ENCODE measurements around the gene LATS2.
A peak's percentile ranks its signal among the peaks of the same experiment; 100 is the strongest.

LATS2 gene

DNA sequence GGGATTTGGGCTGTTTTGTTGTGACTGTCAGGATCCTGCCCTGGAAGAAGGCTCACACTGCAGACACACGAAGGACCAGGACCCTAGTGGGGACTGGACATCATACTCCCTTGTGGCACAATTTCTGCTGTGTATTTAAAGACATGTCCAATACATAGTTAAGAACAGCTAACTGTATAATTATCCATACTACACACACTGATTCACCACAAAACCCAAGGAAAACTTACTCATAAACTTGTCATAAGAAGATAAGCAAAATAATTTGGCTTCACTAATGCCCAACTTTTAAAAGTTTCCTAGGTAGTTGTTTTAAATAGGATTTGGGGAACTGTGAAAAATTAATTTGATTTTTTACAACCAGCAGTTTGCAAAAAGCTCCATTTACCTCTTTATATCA, 46.1 kb downstream of the LATS2 start:
- DNase-seq (ENCODE audit: low spot score): no peak

DNA sequence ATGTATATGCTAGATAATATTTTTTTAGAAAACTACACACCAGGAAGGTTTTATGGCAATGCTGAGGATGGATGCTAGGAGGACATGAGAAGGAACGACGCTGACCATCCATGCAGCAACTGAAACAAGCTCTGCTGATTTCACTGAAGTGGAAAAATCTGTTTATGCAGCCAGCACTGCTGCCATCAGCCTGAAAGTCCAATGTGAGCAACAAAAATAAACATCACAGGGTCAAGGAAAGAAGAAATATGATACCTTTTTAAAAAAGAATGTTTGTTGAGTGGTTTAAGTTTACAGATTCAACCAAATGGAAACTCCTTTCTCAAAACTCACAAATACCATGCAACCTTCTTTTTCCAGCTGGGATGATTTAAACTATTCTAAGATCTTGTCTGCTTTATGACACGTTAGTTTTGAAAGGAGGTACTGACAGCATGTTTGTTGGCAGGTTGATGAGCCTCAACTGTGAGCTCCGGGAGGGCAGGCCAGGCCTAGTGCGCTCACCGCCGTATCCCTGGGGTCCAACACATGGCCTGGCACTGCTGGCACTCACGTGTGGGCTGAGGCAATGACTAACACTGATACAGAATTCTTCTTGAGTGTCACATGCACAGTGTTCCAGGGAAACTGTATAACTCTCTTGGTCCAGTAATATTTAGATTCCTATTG, 46.8 kb downstream of the LATS2 start:
- peak; percentile 80 for DNase-seq (ENCODE audit: low spot score)

DNA sequence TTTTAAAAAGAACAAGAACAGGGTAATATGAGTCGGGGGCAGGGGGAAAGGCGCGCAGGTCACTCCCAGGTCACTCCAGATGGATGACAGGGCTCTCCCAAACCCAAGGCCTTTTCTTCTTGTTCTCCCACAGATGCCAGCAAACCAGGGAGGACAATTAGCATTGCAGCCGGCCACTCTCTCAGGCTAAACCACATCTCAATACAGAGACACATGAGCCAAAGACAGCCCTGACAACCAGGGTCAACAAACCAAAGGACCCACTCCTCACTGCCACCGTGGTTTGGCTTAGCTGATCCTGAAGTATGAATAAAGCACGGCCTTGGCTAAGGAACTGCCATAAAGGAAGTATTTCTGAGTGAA, 47.3 kb downstream of the LATS2 start:
- DNase-seq (ENCODE audit: low spot score): no peak

DNA sequence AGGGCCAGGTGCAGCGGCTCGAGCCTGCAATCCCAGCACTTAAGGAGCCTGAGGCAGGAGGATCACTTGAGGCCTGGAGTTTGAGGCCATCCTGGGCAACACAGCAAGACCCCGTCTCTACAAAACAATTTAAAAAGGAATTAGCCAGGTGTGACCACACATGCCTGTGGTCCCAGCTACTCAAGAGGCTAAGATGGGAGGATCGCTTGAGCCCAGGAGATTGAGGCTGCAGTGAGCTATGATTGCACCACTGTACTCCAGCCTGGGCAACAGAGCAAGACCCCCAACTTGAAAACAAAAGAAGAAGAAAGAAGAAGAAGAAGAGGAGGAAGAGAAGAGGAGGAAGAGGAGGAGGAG, 47.7 kb downstream of the LATS2 start:
- no peak for DNase-seq (ENCODE audit: low spot score)

DNA sequence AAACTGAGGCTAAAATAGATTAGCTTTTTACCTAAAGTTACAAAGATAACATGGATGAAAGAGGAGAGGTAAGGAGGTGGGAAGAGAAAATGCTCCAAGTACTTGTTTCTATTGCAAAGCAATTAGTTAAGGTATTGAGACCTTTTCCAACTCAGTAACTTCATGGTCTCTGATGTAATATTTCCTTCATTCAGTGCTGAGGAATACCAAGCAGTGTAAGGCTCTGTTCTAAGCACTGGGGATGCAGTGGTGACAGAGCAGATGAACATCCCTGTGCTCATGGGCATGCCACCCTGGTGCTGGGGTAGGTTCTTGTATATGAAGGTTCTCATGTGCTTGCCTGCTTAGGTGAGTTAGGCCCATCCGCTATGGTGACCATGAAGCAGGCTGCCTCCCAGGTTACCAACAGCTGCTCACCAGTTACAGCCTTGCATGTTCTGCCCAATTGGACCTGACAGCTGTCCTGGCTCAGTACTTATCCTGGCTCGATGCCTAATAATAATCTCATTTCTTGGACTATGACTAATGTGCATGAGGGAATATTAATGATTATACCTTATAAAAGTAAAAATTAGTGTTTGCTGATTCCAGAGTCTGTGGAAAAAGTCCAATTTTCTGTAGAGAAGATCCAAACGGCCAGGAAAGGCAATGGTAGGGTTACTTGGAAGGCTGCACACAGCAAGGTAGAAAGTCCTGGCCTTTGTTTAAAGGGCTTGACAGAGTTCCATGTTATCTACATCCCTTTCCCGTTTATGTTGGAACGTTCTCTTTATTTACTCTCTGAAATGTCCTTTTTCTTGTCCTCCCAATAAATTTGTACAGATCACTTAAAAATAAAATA, 48.3 kb downstream of the LATS2 start:
- DNase-seq (ENCODE audit: low spot score): no peak

DNA sequence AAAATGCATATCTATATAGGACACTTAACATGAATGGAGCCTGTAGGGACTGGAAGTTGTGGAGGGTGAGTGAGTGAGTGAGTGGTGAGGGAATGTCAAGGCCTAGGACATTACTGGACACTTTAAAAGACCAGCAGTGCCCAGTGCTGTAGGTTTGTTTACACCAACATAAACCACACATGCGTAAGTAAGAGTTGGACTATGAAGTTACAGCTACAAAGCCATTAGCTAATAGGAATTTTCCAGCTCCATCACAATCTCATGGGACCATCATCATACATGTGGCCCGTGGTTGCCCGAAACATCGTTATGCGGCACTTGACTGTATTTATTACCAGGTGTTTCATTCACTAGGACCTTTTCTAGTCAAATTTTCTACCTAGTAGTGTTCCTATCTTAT, 49.2 kb downstream of the LATS2 start:
- no peak for DNase-seq (ENCODE audit: low spot score)

DNA sequence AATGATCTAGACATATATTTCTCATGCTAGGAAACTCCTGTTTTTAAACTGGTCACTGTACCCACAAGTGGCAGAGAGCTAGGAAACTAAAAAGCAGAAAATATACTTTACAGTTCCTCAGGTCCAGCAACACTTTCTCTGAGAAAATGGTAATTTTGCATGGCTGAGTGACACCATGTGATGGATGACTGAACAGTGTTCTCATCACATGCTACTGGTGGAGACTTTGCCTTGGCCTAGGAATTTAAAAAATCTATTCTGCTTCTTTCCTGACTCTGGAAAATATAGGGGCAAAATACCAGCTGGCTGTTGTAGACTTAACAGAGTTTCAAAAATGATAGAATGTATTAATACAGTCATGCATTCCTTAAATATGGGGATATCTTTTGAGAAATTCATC, 50.0 kb downstream of the LATS2 start:
- DNase-seq (ENCODE audit: low spot score): no peak

DNA sequence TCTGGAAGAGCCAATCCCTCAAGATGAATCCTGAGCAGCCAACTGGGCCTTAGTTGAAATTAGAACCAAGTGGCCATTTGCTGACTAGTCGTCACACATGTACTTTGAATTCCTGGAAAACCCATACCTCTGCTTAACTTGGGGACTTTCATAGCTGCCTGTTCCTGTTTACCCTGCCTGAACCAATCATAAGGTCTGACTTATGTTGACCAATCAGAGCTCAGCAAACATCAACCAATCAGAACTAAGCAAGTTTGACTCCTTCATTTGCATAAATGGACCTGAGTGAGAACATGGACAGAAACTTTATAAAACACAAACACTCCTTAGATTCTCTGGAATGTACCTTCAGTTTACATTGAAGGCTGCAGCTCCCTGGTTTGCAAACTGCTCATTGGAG, 50.8 kb downstream of the LATS2 start:
- no peak for DNase-seq (ENCODE audit: low spot score)

DNA sequence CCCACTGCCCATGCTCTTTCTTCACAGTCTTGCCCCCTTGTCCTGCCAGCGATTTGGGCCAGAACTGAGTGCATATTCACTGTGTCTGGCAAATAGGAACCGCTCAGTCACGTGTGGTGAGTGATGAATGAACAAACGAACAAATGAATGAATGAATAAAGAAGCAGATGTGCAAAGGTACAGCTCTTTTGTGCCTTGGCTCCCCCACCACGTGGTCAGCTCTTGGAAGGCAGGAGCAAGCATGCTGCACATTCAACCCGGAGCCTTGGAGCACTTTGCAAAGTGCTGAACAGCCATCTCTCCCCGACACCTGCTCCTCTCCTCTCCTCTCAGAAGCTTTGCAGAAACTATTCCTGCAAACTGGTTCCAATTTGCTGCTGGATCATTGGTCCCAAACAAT, 52.4 kb downstream of the LATS2 start:
- DNase-seq (ENCODE audit: low spot score): no peak

DNA sequence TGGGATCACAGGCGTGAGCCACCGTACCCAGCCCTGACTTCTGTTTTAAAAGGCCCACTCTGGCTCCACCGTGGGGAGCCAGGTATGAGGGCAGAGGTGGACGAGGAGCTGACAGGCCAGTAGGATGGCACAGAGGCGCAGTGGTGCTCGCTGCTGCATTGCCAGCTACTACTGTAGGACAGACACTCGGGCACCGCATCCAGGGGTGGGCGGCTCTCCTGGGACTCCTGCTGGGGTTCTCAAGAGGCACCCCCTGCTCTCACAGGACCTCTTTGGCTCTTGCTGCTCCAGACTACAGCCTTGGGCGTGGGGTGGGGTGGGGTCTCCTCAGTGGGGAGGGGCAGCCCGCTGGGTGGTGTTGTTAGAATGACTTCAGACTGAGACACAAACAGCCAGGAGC, 53.4 kb downstream of the LATS2 start:
- no peak for DNase-seq (ENCODE audit: low spot score)

DNA sequence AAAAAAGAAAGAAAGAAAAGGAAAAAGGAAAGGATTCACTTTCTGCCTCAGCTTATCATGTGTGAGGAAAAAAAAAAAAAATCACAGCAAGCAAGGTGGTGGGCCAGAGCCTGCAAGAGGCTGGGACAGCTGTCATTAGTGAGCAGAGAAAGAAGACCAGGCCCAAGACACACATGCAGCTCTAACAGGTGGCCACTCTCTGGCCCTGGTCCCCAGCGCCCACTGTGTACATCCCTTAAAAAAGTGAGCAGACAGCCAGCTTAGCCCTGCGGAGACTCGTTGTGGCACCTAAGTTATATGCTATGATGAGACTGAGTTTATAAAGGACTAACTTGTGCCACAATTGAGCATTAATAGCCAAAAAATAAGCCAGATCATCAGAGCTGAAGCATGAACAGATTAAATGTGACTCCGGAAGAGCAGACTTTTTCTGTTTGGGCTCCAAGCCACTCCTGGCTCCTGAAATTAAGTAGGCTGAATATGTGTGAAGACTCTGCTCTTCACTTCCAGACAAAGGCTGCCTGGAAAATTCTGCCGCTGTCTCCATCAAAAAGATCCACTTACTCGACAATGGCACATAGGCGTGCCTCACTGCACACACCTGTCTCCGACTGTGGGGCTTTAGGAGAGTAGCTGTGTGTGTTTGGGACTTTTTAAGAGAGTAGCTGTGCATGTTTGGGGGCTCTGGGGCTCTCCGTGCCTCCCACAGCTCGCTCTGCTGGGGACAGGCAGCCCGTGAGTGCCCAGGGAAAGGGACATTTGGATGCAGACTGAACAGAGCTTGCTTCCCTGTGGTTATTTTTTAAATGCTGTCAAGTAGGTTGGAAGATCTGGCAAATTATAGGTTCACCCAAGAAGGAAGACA, 55.0 kb downstream of the LATS2 start:
- no peak for DNase-seq (ENCODE audit: low spot score)

DNA sequence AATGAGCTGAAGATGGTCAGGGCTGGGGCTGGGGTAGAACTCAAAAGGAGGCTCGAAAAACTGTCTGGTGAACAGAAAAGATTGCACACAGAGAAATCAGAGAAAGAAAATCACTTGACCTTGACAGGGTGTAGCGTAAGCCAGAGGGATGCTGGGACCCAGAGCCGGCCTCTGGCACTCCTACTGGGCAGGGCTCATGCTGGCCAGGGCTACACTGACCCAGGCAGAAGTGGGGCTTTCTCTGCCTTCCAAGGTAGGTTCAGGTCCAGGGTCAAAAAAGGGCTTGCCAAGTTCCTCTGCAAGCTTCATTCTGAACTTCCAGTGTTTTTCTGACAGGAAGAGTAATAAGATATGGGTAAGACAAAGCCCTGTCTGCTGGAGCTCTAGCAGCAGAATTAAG, 56.2 kb downstream of the LATS2 start:
- DNase-seq (ENCODE audit: low spot score): no peak

DNA sequence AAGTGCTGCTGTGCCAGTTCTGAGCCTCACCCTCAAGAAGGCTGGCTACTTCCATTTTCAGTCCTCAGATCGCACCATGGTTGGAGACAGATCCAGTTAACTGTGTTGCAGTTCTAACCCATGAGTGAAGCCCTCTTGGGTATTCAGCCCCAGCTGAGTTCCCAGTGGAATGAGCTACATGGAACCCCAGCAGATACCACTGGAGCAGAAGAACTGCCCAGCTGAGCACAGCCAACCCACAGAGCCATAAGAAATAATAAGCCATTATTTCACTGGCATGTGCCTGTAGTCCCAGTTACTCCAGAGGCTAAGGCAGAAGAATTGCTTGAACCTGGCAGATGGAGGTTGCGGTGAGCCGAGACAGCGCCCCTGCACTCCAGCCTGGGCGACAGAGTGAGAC, 59.9 kb downstream of the LATS2 start:
- DNase-seq (ENCODE audit: low spot score): no peak

DNA sequence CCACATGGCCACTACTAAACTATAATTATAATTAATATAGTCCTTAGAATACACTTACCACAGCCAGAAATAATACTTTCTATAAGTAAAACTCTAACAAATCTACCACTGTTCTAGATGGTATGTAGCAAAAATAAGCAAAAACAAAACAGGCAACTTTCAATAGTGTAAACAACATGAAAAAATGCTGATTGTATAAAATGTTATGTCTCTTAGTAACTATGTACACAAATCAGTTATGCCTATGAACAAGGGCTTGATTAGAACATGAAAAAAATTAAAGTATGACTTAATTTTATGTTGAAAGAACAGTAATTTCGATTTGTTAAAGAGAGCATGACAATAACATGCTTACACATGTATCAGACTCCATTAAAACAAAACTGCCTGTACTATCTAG, 60.7 kb downstream of the LATS2 start:
- no peak for DNase-seq (ENCODE audit: low spot score)

DNA sequence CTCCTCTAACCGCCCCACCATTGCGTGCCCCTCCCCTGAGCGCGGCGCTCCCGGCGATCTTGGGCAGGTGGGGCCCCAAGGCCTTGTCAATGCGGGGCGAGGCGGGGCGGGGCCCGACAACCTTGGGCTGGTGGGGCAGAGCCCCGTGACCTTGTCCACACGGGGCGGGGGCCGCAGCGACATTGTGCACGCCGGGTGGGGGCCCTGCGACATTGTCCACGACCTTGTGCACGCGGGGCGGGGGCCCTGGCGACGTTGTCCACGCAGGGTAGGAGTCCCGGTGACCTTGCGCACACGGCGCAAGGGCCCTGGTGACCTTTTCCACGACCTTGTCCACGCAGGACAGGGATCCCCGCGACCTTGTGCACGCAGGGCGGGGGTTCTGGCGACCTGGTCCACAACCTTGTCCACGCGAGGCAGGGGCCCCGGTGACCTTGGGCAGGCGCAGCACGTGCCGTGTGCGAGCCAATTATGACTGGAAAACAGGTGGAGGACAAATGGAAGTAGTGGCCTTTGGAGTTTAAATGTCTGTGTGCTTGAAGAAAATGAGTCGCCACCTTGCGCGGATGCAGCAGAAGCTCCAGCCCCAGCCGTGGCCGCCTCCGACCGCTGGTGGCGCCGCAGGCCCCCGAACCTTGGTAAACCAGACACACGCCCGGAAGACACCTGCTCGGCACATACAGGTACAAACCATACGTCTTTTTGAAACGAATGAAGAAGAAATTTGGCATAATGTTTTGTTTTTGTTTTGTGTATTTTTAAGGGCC, 62.6 kb downstream of the LATS2 start:
- DNase-seq (ENCODE audit: low spot score): no peak

DNA sequence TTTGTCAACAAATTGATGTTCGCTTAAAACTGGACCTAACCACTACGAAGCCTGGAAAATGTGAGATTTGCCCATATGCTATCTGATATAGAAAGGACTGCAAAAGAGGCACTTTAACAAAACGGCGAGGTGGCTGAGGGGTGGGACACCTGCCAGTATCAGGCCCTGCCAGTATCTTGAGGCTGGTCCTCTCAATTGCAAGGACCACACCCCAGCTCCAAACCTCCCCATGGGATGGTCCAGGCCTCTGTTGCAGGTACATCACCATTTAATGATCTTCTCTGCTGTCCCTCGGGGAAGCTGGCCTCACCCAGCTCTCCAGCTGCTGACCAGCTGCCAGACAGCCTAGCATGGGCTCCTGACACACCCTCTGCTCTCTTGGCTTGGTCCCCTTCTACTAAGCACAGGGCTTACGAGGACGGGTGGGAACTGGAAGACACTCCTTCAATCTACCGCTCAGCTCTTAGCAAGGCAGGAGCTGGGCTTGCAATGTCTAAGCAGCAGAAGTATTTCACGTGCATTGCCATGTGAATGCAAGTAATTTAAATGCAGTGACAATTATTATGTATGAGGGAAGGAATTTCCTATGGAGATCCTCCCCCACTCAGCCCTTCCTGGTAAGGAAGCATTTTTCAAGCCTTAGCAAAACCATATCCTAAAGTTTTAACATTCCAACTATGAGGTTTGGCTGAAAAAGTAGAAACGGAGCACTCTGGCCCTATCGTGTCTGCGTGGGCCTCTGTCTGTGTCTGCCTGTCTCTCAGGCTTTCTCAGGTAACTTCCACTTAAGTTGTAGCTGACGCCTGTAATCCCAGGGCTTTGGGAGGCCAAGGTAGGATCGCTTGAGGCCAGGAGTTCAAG, 63.9 kb downstream of the LATS2 start:
- DNase-seq (ENCODE audit: low spot score): peak; percentile 91

DNA sequence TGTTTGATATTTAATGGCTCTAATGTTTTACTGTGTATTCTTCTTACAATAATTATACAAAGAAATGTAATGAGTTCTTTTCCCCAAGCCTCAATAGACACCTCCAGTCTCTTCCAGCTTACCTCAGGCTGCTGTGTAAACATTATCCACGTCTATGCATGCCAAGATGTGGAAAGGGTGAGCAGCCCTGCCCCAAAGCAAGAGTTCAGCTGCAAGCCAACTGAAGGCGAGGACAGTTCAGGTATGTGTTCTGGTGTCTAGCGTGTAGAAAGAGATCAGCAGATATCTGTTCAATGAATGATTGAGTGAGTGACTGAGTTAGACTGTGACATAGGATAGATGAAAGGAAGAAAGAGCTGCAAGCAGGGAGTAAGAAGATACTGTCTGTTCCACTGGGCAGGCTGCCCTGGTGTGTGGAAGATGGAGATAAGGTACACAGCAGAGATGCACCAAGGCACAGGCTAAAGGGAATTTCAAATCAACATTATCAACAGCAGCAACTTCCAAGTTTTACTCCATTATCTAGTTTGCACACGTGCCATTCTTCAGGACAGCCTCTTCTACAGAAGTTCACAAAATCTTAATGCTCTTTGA, 66.0 kb downstream of the LATS2 start:
- no peak for DNase-seq (ENCODE audit: low spot score)

DNA sequence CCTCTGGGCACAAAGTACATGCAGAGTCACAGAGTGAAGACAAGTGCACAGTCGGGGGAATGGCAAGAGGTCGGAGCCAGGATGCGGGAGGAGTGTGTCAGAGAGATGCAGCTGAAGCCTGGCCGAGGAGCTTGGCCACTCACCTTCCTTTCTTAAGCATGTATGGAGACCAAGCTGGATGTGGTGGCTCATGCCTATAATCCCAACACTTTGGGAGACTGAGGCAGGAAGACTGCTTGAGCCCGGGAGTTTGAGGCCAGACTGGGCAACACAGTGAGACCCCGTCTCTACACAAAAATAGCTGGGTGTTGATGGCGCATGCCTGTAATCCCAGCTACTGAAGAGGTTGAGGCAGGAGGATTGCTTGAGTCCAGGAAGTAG, 67.0 kb downstream of the LATS2 start:
- no peak for DNase-seq (ENCODE audit: low spot score)

DNA sequence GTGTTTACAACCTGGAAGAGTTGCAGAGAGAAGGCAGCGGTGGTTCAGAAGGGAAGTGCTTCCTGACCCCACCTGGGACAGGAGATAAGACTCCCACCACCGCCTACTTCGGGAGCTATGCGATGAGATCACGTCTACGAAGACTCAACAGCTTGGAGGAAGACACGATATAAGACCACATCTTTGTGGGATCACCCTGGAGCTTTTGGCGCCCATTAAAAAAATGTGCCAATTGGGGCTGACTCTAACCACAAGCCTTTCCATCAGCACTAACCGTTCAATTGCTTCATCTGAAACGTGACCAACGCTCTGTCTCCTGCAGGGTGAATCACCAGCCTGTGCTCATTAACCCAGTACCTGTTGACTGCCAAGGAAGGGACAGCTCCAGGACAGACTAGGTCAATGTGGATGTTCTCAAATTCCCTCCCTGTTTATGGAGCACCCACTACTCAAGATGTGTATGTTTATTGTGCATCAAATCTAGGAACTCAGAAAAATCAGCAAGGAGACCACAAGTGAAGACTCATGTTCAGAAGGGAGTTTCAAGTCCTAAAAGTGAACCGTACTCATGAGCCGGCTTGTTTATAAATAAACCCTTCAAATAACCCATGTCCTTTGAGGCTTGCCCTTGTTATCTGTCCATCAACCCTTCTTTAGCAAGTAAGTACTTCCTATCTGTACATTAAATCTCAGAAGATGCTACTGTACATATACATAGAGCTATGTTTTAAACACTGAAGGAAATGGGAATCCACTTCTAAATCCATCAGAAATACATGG, 67.5 kb downstream of the LATS2 start:
- DNase-seq (ENCODE audit: low spot score): peak; percentile 86

DNA sequence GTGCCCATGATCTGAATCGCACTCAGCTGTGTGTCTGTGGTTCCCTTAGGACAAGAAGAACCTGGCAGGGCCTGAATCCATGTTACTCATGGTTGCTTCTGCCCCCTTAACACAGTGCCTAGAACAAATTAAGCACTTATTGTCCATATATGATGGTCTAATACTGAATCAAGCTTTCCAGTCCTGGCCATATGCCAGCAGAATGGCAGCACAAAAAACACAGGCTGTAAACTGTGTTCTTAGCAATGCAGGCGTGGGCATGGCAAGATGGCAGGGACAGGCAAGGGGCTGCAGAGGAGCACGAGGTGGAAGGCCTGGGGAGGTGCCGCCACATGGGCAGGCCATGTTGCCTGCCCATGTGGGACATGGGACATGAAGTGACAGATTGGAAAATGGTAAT, 68.2 kb downstream of the LATS2 start:
- DNase-seq (ENCODE audit: low spot score): no peak
